GM18867 (cell line): ENCODE measurements around the gene EEFSEC.

Experiments
- ATAC-seq: cut with Tn5 transposase; IDR thresholded peaks from one replicate; pipeline ENCODE4 v1.9.1; 2021; ENCODE audit warnings: mild to moderate bottlenecking, moderate library complexity; ENCODE audit not compliant: unreplicated experiment

EEFSEC gene

DNA sequence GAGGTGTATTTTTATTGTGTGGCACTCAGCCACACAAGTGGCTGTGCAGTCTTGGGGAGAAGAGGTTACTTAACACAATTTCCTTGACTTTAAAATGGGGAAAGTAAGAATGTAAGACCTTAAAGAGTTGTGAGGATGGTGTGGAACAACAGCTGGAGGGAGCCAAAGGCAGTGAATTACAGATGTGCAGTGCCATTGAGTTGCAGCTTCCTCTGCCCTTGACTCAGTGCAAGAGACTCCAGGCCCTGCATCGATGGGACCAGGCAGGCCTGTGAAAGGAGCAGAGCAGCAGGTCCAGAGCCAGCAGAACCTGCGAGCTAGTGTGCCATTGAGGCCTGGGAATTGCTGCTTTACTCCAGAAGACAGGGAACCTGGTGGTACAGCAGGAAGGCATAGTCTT, 27.2 kb downstream of the EEFSEC start:
- ATAC-seq, result no peak

- no peak for ATAC-seq
Measured at GRCh38 chr3:128180913-128181312, 27.6 kb downstream of the EEFSEC start.

- ATAC-seq, result no peak
Measured at GRCh38 chr3:128182656-128183055, 29.4 kb downstream of the EEFSEC start.

DNA sequence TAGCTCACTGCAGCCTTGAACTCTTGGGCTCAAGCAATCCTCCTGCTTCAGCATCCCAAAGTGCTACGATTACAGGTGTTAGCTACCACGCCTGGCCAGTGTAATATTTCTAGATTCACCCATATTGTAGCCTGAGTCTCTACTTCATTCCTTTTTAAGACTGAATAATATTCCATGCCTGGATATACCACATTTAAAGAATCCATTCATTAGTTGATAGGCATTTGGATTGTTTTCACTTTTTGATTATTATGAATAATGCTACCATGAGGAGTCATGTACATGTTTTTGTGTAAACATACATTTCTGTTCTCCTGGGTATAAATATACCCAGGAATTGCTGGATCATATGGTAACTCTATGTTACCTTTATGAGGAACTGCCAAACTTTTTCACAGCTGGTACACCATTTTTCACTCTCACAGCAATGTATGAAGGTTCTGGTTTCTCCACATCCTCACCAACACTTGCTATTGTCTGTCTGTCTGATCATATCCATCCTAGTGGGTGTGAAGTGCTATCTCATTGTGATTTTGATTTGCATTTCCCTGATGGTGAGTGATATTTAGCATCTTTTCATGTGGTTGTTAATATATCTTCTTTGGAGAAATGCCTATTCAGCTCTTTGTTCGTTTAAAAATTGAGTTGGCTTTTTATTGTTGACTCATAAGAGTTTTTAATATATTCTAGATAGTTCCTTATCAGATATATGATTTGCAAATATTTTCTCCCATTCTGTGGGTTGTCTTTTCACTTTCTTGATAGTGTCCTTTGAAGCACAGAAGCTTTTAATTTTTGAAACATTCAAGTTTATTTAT, 32.6 kb downstream of the EEFSEC start:
- ATAC-seq, result no peak

DNA sequence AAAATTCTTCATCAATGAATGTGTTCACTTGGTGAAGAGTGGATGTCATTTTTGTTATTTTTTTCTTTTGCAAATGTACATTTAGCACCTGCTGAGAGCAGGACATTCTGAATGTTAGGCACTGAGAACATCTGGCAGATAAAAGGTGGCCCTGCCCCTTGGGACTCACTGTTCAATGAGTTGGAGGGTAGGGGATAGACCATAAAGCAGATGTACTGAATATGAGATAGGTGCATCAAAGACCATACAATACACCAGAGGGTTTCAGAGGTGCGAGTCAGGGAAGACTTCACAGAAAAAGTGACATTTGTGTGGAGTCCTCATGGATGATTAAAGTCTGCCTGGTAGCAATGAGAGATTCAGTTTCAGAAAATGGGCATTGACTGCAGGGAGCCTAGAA, 34.2 kb downstream of the EEFSEC start:
- no peak for ATAC-seq

DNA sequence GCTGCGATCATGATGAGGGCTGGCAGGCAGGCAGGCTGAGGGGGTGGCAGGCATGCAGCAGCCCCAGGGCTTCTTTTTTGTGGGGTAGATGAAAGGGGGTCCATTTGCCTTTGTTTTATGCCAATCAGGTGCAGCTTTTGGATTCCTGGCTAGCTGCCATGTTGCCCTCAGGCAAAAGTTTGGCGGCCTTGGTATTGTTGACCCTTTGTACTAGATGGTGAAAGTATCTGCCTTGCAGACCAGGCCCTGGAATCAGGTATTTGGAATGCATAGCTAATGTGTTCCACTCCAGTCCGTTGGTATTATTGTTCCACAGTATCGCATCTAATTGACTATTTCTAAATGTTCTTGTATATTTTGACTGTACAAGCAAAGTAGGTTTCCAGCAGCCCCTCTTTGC, 35.0 kb downstream of the EEFSEC start:
- ATAC-seq, result no peak

DNA sequence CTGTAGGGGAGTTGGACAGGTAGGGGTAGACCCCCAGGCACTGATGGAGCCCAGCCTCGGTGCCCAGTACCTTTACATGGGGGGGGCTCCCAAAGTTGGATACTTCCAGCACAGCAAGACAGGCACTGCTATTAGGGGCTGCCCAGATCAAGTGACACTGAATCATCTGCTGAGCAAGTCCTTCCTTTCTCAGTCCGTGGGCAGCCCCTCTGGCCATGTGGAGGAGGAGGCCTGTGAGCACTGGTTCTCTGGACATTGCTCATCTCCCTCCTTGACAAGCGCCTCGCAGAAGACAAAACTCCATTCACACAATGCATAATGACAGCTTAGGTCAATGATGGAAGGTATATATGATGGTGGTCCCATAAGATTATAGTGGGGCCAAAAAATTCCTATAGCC, 35.7 kb downstream of the EEFSEC start:
- no peak for ATAC-seq

- no peak for ATAC-seq
Measured at GRCh38 chr3:128190501-128190900, 37.2 kb downstream of the EEFSEC start.

DNA sequence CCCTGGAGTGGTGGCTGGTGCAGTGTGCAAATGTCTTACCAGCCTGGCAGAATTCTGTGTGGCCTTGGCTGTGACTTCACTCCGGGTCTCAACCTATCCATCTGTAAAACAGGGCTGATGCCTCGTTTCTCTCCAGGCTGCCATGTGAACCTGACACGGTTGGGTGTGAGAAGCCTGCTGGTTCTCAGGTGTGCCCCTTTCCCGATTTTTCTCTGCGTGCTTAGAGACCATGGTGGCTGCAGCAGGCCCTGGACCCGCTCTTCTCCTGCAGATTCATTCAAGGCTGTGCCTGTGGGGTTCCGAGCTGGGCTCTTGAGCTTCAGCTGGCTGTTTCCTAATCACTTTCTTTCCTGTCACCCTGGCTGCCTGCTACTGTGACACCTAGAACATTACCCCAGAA, 38.9 kb downstream of the EEFSEC start:
- no peak for ATAC-seq

- ATAC-seq, result no peak
Measured at GRCh38 chr3:128193168-128193567, 39.9 kb downstream of the EEFSEC start.

- no peak for ATAC-seq
Measured at GRCh38 chr3:128194843-128195242, 41.6 kb downstream of the EEFSEC start.

DNA sequence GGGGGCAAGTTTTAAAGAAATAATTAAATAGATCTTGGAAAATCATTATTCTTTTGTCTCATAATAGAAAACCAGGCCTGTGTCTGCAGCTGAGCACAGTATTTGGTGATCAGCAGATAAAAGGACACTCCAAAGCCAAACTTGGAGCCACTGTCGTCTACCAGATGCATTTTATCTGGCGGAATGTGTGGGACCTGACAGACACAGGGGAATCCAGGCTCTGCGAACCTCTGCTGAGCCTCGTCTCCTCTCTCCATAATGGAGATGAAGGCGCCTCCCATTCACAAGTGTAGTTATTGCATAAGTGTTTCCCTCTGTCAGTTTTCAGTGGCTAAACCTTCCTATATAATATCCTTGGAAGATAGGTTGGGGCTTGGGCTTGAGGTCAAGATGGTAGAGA, 42.1 kb downstream of the EEFSEC start:
- no peak for ATAC-seq

DNA sequence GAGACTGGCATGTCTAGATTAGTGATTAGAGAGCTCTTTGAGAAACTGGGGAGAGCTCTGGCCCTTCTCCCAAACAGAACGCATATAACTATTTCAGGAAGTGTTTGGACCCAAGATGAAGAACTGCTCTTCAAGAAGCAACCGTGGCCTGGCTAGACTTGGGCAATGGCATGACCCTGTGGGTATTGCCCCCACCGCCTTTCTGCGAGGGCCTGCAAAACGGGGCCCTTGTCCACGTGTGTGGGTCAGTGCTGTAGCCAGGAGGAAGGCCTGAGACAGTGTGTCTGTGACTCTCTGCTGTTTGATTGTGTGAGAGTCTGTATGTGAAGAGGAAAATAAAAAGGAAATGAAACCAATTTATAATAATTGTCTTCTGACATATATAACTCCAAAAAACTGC, 42.5 kb downstream of the EEFSEC start:
- no peak for ATAC-seq

DNA sequence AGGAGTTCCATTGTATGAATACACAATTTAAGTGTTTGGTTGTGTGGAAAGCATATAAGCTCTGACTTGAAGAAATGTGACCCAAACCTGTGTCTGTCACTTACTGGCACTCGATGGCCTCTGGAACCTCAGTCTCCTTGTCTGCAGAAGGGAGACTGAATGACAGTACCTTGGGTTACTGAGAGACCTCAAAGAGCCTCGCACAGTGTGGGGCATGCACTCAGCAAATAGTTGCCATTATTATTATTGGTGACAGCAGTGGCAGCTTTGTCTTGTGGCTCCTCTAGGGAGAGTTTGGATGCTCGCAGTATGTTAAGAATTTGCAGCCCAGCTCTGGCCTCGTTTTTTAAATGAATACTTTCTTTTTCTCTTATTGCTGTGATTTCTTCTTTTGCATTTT, 43.4 kb downstream of the EEFSEC start:
- no peak for ATAC-seq

DNA sequence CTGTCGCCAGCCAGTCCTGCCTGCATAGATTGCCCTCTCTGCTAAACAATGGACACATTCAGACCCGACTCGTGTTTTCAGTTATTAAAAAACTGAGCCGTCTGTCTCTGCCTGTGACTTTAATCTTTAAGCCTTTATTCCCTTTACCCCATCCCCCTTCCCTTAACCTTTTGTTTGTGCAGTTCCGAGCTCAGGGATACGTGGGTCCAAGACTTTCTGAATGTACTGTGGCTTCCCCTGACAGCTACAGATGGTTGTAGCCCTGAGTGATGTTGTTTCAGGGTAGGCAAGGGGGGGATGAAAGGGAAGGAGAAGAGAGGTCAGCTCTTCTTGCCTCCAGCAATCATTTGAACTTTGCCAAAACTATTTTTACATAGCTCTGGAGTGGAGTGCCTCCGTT, 44.6 kb downstream of the EEFSEC start:
- no peak for ATAC-seq

DNA sequence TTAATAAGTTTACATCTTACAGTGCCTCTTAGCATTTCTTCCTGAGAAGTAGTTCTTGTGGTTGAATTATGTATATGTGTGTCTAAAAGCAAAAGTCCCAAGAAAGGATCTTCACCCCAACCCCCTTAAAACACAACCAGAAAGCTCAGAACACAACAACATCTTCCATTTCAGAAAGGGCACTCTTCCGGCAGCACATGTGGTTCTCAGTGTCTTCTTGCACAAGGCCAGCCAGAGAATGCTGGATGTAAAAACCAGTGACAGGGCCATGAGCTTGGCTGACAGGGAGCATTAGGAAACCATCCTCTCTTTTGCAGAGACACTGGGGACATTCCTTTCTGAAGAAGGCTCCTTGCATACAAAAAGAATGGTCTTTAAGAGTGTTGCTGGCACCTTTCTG, 45.0 kb downstream of the EEFSEC start:
- no peak for ATAC-seq

DNA sequence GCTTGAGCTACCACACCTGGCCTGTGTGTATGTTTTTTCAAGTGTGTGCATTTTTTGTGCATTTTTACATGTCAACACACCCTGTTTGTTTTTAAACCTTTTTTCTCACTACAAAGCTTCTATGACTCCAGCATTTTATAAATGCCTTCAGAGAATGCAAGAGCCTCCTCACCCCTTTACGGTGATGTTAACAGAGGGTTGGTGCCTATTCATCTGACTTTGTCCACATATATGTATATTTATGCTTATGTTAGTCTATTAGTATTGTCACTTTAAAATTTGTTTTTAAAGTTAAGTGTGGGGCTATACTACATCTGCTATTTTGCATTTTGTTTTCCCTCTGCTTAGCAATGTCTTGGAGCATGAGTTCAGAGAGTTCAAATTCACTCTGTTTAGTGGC, 45.8 kb downstream of the EEFSEC start:
- no peak for ATAC-seq

GRCh38 chr3:128201158-128201755, 48.0 kb downstream of the EEFSEC start:
- no peak for ATAC-seq

- no peak for ATAC-seq
Measured at GRCh38 chr3:128203169-128203568, 49.9 kb downstream of the EEFSEC start.

DNA sequence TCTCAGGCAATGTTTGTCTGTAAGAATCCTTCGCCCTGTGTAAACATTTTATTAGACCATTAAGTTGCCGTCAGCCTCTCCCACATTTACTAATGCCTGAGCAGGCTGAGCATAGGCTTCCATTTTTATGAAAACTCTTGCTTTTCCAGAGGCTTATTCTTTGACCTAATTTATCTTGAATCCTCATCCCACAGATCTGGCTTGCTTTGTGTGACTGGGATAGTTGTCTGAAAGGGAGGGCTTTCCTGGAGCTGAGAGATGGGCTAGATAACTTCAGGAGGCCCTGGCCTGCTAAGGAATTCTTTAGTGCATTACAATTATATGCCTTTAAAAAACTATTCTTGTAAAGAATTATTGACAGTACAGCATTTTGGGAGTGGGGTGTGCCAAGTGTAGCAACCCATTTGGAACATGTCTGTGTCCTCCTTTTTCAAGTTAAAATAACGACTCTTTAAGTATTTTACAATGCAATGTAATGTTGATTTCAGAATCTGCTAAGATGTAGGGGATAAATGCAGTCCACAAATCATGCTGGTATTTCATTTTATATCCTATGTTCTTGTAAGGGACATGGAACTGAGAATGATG, 52.4 kb downstream of the EEFSEC start:
- ATAC-seq, result no peak

GRCh38 chr3:128207951-128208350, 54.7 kb downstream of the EEFSEC start:
- ATAC-seq, result no peak

GRCh38 chr3:128210711-128211110, 57.4 kb downstream of the EEFSEC start:
- no peak for ATAC-seq
